H1 (cell line): ENCODE results near the gene VAMP2. TPM values are rescaled to one million over a fixed set of nuclear protein-coding genes. Genes with fewer than 3 reads are reported as not detected.
A peak's percentile ranks its signal among the peaks of the same experiment; 100 is the strongest.

Source experiments
- ASH2L ChIP-seq: fragments of 200-600, 300-600 bp; sonication (generic); IDR thresholded peaks from one replicate; pipeline ENCODE4 v1.7.1; 2017; ENCODE audit warnings: low read length
- CHD2 ChIP-seq: IDR thresholded peaks from 2 replicates; pipeline ENCODE4 v1.6.1; 2012; ENCODE audit warnings: low read length, improper control_type of control experiment
- CREB1 ChIP-seq: IDR thresholded peaks from 2 replicates; pipeline ENCODE4 v1.6.1; 2012; ENCODE audit warnings: inconsistent platforms
- HDAC6 ChIP-seq: IDR thresholded peaks from one replicate; pipeline ENCODE4 v1.7.1; 2012; ENCODE audit warnings: low read depth, mild to moderate bottlenecking, inconsistent platforms, low read length, moderate library complexity
- JUN ChIP-seq: IDR thresholded peaks from 2 replicates; pipeline ENCODE4 v1.6.1; 2011; ENCODE audit warnings: low read depth, mild to moderate bottlenecking, improper control_type of control experiment, low read length
- MAFK ChIP-seq: IDR thresholded peaks from 2 replicates; pipeline ENCODE4 v1.6.1; 2012; ENCODE audit warnings: low read depth, mild to moderate bottlenecking, improper control_type of control experiment, low read length
- SAP30 ChIP-seq: fragments of 300-600 bp; sonication (generic); IDR thresholded peaks from 2 replicates; pipeline ENCODE4 v1.7.1; 2012; ENCODE audit warnings: low read length, moderate library complexity, mild to moderate bottlenecking, inconsistent platforms; ENCODE audit not compliant: insufficient read depth, insufficient replicate concordance
- SIN3A ChIP-seq, 2 experiments: IDR thresholded peaks in 1 of 2; conservative IDR thresholded peaks in 1 of 2; 2 replicates each; pipeline ENCODE4 v1.6.1; 2011 to 2012; ENCODE audit warnings: low read length in 2 of 2, improper control_type of control experiment in 1 of 2, low read depth in 1 of 2, mild to moderate bottlenecking in 1 of 2
- SIX5 ChIP-seq: IDR thresholded peaks from 2 replicates; pipeline ENCODE4 v1.6.1; 2011; ENCODE audit warnings: mild to moderate bottlenecking, low read depth, low read length
- SP1 ChIP-seq: IDR thresholded peaks from 2 replicates; pipeline ENCODE4 v1.6.1; 2011; ENCODE audit warnings: low read depth, low read length
- TBP ChIP-seq: IDR thresholded peaks from 2 replicates; pipeline ENCODE4 v1.6.1; 2011; ENCODE audit warnings: low read depth, low read length, improper control_type of control experiment
- polyA plus RNA-seq, 7 experiments: library from polyadenylated mRNA; depleted of rRNA in 3 of 7; stranded (reverse) in 5 of 7; unstranded in 2 of 7; fragments of >200 nt in 5 of 7; fragments of 200-250 nt in 2 of 7; gene quantifications; 1 replicate in 5 of 7; 2 replicates in 1 of 7; 4 replicates in 1 of 7; pipeline versions ENCODE4 v1.2.1 to v1.2.3, GENCODE V29; 2011 to 2013; ENCODE audit warnings: missing spikeins in 2 of 7, mixed read lengths in 2 of 7
- total RNA-seq: library from RNA; stranded (reverse); fragmentation: NEBNext Ultra II Directional; extraction: Animal tissue kit (Norgen Biotek cat#: 25700); gene quantifications from 2 replicates; pipeline ENCODE4 v1.2.1, GENCODE V29; 2021
- TF ChIP-seq, protein P1 (sequence below): fragments of 300-600 bp; sonication (generic); IDR thresholded peaks from 2 replicates; pipeline ENCODE4 v1.7.1; 2012; ENCODE audit warnings: low read length, moderate library complexity, mild to moderate bottlenecking, inconsistent platforms; ENCODE audit not compliant: insufficient replicate concordance

Gene VAMP2
- total and polyA plus RNA-seq, 2 of the 8 experiments (the other 6 are each of a cell fraction or from before 2014, with no cell fraction given), result 19.3 to 20.5 TPM

DNA sequence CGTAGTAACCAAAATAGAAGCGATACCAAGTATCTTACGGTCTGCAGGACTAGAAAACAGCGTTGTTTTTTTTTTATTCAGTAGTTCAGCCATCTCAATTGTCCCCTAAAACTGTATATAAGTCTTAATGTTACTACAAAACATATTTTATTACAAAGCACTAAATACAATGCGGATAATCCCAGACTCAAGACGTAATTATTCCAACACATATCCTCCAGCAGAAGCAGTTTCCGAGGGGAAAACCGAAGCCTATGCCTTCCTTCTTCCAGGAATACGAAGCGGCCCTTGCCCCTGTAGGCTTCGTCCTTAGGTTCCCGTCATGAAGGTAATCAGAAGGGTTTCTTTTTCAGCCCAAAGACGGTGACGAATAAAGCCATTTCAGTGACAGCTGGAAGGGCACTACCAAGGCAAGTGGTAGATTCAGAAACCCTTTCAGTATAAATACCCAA lies 11.1 kb upstream of the VAMP2 start (continued):
- TF ChIP-seq, protein P1, sequence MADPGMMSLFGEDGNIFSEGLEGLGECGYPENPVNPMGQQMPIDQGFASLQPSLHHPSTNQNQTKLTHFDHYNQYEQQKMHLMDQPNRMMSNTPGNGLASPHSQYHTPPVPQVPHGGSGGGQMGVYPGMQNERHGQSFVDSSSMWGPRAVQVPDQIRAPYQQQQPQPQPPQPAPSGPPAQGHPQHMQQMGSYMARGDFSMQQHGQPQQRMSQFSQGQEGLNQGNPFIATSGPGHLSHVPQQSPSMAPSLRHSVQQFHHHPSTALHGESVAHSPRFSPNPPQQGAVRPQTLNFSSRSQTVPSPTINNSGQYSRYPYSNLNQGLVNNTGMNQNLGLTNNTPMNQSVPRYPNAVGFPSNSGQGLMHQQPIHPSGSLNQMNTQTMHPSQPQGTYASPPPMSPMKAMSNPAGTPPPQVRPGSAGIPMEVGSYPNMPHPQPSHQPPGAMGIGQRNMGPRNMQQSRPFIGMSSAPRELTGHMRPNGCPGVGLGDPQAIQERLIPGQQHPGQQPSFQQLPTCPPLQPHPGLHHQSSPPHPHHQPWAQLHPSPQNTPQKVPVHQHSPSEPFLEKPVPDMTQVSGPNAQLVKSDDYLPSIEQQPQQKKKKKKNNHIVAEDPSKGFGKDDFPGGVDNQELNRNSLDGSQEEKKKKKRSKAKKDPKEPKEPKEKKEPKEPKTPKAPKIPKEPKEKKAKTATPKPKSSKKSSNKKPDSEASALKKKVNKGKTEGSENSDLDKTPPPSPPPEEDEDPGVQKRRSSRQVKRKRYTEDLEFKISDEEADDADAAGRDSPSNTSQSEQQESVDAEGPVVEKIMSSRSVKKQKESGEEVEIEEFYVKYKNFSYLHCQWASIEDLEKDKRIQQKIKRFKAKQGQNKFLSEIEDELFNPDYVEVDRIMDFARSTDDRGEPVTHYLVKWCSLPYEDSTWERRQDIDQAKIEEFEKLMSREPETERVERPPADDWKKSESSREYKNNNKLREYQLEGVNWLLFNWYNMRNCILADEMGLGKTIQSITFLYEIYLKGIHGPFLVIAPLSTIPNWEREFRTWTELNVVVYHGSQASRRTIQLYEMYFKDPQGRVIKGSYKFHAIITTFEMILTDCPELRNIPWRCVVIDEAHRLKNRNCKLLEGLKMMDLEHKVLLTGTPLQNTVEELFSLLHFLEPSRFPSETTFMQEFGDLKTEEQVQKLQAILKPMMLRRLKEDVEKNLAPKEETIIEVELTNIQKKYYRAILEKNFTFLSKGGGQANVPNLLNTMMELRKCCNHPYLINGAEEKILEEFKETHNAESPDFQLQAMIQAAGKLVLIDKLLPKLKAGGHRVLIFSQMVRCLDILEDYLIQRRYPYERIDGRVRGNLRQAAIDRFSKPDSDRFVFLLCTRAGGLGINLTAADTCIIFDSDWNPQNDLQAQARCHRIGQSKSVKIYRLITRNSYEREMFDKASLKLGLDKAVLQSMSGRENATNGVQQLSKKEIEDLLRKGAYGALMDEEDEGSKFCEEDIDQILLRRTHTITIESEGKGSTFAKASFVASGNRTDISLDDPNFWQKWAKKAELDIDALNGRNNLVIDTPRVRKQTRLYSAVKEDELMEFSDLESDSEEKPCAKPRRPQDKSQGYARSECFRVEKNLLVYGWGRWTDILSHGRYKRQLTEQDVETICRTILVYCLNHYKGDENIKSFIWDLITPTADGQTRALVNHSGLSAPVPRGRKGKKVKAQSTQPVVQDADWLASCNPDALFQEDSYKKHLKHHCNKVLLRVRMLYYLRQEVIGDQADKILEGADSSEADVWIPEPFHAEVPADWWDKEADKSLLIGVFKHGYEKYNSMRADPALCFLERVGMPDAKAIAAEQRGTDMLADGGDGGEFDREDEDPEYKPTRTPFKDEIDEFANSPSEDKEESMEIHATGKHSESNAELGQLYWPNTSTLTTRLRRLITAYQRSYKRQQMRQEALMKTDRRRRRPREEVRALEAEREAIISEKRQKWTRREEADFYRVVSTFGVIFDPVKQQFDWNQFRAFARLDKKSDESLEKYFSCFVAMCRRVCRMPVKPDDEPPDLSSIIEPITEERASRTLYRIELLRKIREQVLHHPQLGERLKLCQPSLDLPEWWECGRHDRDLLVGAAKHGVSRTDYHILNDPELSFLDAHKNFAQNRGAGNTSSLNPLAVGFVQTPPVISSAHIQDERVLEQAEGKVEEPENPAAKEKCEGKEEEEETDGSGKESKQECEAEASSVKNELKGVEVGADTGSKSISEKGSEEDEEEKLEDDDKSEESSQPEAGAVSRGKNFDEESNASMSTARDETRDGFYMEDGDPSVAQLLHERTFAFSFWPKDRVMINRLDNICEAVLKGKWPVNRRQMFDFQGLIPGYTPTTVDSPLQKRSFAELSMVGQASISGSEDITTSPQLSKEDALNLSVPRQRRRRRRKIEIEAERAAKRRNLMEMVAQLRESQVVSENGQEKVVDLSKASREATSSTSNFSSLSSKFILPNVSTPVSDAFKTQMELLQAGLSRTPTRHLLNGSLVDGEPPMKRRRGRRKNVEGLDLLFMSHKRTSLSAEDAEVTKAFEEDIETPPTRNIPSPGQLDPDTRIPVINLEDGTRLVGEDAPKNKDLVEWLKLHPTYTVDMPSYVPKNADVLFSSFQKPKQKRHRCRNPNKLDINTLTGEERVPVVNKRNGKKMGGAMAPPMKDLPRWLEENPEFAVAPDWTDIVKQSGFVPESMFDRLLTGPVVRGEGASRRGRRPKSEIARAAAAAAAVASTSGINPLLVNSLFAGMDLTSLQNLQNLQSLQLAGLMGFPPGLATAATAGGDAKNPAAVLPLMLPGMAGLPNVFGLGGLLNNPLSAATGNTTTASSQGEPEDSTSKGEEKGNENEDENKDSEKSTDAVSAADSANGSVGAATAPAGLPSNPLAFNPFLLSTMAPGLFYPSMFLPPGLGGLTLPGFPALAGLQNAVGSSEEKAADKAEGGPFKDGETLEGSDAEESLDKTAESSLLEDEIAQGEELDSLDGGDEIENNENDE, result peak; percentile 100
- TF ChIP-seq CHD2 (no peak), SAP30 (no peak), MAFK (peak; percentile 94), CREB1 (no peak), ASH2L (peak; percentile 54), SP1 (no peak), SIX5 (no peak), HDAC6 (no peak), JUN (no peak), TBP (no peak), SIN3A (conservative IDR thresholded peaks at IDR 0.05 in 1 of 2, IDR thresholded peaks at IDR 0.05 in 1 of 2; ENCODE audit: low read depth in 1 of 2, low read length in 2 of 2) (peak in 1 of 2 experiments; percentile 50; a peak in 1 of 4 replicates)
- TF ChIP-seq, all 59 proteins: peak for 4
